ENCODE measurements around the gene CYP2R1. TPM values are rescaled to one million over a fixed set of nuclear protein-coding genes. Genes with fewer than 3 reads are reported as not detected.

CYP2R1 gene
- total RNA-seq, 2 experiments from 2014 or later = 14.2 to 15.8 TPM

DNA sequence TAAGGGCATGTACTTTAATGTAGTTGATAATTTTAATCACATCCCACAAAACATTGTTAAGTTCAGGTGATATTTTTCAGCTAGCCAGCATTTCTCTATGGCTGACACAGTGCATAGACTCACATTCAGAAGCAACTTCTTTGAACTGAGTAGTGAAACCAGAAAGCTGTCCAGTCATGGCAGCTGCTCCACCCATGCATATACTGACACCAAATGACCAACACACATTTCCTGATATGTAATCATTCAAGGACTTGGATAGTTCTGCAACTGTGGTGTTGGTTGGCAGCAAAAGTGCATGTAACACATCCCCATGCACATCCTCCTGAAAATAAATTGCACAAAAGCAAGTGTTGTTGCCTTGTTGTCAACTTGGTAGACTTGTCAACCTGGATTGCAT is 40.4 kb upstream of the CYP2R1 start:
- no peaks in the 10 kb centered on the region for H3K4me1 ChIP-seq (ENCODE audit: insufficient read depth, low read length)
- Mint-ChIP-seq H3K27me3 (no peaks in the 10 kb centered on the region), H3K36me3 (ENCODE audit: low read depth) (peaks cover 12% of the 10 kb centered on the region), H3K4me1 (ENCODE audit: low read depth) (no peaks in the 10 kb centered on the region), H3K9me3 (peaks cover 3% of the 10 kb centered on the region), H3K4me3 (no peak overlapping the region), H3K27ac (no peak overlapping the region)
- intact Hi-C loops (cut with DNase I, micrococcal nuclease) = no loop called here
- no peak for DNase-seq
- H3K27me3 ChIP-seq (ENCODE audit: control insufficient read depth in 1 of 2, insufficient read depth in 2 of 2, low read length in 2 of 2) = no peaks in the 10 kb centered on the region
- TF ChIP-seq, protein P1, sequence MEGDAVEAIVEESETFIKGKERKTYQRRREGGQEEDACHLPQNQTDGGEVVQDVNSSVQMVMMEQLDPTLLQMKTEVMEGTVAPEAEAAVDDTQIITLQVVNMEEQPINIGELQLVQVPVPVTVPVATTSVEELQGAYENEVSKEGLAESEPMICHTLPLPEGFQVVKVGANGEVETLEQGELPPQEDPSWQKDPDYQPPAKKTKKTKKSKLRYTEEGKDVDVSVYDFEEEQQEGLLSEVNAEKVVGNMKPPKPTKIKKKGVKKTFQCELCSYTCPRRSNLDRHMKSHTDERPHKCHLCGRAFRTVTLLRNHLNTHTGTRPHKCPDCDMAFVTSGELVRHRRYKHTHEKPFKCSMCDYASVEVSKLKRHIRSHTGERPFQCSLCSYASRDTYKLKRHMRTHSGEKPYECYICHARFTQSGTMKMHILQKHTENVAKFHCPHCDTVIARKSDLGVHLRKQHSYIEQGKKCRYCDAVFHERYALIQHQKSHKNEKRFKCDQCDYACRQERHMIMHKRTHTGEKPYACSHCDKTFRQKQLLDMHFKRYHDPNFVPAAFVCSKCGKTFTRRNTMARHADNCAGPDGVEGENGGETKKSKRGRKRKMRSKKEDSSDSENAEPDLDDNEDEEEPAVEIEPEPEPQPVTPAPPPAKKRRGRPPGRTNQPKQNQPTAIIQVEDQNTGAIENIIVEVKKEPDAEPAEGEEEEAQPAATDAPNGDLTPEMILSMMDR (IDR thresholded peaks at IDR 0.05) = no peak
- H3K36me3 ChIP-seq (ENCODE audit: insufficient read depth, low read length) = no peaks in the 10 kb centered on the region
- POLR2A ChIA-PET = no interaction called here
- no peaks in the 10 kb centered on the region for H3K9me3 ChIP-seq (ENCODE audit: control insufficient read depth in 1 of 2, insufficient read depth in 1 of 2, low read length in 2 of 2)
- CTCF ChIA-PET = no interaction called here
- H3K27ac ChIP-seq (ENCODE audit: low read depth in 1 of 2, low read length in 2 of 2) = no peak overlapping the region
- no peak for ATAC-seq (ENCODE audit: poor library complexity)
- H3K4me3 ChIP-seq (ENCODE audit: low read length) = no peak overlapping the region

DNA sequence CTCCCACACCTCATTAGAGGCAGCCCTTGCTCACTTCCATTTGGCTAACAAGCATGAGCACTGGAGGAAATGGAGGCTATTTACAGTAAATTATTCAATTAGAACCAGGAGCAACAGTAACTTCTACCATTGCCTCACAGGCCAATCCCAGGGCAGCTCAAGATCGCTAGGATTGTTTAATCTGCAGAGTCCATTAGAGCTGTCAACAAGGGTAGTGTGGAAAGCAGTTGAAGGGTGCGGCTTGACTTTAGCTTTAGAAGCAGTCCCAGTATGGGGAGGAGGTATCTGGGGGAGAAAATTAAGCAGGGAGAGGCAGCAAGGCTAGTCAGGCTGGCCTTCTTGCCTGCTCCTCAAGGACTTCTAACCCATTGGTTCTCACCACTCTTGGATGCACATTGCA is 38.3 kb upstream of the CYP2R1 start:
- CTCF ChIA-PET = no interaction called here
- no peak overlapping the region for H3K27ac Mint-ChIP-seq

DNA sequence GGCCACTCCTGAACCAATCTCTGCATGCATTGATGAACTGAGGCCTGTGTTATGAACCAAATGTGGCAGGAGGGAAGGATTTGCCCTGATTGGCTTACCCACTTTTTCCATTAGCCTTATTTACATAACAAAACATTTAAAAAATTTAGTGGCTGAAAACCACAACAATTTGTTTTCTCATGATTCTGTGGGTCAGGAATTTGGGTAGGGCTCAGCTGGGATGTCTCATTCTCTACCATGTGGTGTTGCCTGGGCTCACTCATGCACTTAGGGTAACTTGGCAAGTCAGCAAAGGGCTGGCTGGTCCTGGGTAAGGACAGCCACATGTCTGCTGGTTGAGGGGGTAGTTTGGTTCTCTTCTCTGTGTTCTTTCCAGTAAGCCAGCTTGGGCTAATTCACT is 35.1 kb upstream of the CYP2R1 start:
- Mint-ChIP-seq H3K27me3 (no peaks in the 10 kb centered on the region), H3K27ac (no peak overlapping the region), H3K9me3 (peaks cover 3% of the 10 kb centered on the region), H3K4me1 (ENCODE audit: low read depth) (no peaks in the 10 kb centered on the region), H3K4me3 (no peak overlapping the region), H3K36me3 (ENCODE audit: low read depth) (peaks cover 6% of the 10 kb centered on the region)
- Histone ChIP-seq H3K9me3 (ENCODE audit: control insufficient read depth in 1 of 2, insufficient read depth in 1 of 2, low read length in 2 of 2) (no peaks in the 10 kb centered on the region), H3K36me3 (ENCODE audit: insufficient read depth, low read length) (no peaks in the 10 kb centered on the region), H3K4me3 (ENCODE audit: low read length) (no peak overlapping the region), H3K27me3 (ENCODE audit: control insufficient read depth in 1 of 2, insufficient read depth in 2 of 2, low read length in 2 of 2) (no peaks in the 10 kb centered on the region), H3K4me1 (ENCODE audit: insufficient read depth, low read length) (no peaks in the 10 kb centered on the region), H3K27ac (ENCODE audit: low read depth in 1 of 2, low read length in 2 of 2) (no peak overlapping the region)
- intact Hi-C loops (cut with DNase I, micrococcal nuclease) = no loop called here
- CTCF ChIA-PET = no interaction called here
- POLR2A ChIA-PET = no interaction called here
- TF ChIP-seq, protein P1 (IDR thresholded peaks at IDR 0.05) = no peak
- DNase-seq = no peak
- ATAC-seq (ENCODE audit: poor library complexity) = no peak

More for the DNA sequence above, 38.3 kb upstream of the CYP2R1 start:
- no peak overlapping the region for H3K4me3 Mint-ChIP-seq
- H3K27ac ChIP-seq (ENCODE audit: low read depth in 1 of 2, low read length in 2 of 2) = no peak overlapping the region
- H3K9me3 Mint-ChIP-seq = peaks cover 3% of the 10 kb centered on the region
- no peaks in the 10 kb centered on the region for H3K4me1 ChIP-seq (ENCODE audit: insufficient read depth, low read length)
- intact Hi-C loops (cut with DNase I, micrococcal nuclease) = no loop called here
- ATAC-seq (ENCODE audit: poor library complexity) (no peak), DNase-seq (no peak)
- H3K9me3 ChIP-seq (ENCODE audit: control insufficient read depth in 1 of 2, insufficient read depth in 1 of 2, low read length in 2 of 2) = no peaks in the 10 kb centered on the region
- H3K36me3 ChIP-seq (ENCODE audit: insufficient read depth, low read length) = no peaks in the 10 kb centered on the region
- H3K36me3 Mint-ChIP-seq (ENCODE audit: low read depth) = peaks cover 10% of the 10 kb centered on the region
- H3K4me3 ChIP-seq (ENCODE audit: low read length) = no peak overlapping the region
- TF ChIP-seq, protein P1 (IDR thresholded peaks at IDR 0.05) = no peak
- H3K4me1 Mint-ChIP-seq (ENCODE audit: low read depth) = no peaks in the 10 kb centered on the region
- POLR2A ChIA-PET = no interaction called here
- H3K27me3 Mint-ChIP-seq = no peaks in the 10 kb centered on the region
- no peaks in the 10 kb centered on the region for H3K27me3 ChIP-seq (ENCODE audit: control insufficient read depth in 1 of 2, insufficient read depth in 2 of 2, low read length in 2 of 2)

Data from CD4-positive, alpha-beta T cell (primary cell).